ENCODE results near the gene VTI1A. TPM values are rescaled to one million over a fixed set of nuclear protein-coding genes. Genes with fewer than 3 reads are reported as not detected.

Gene VTI1A
- total and polyA plus RNA-seq, 2 of the 4 experiments (the other 2 are of a cell fraction) = 9.7 to 24.9 TPM

- Histone ChIP-seq H2AK9ac (replicated peaks; ENCODE audit: low read depth, low read length, poor library complexity) (no peak overlapping the region), H3K4me3 (ENCODE audit: insufficient read depth, low read depth, low read length) (no peak overlapping the region), H2BK15ac (ENCODE audit: low read depth, low read length) (no peak overlapping the region), H3K4me2 (ENCODE audit: low read depth, low read length) (no peak overlapping the region), H2BK20ac (ENCODE audit: low read depth, low read length) (no peak overlapping the region), H2BK120ac (ENCODE audit: low read depth, low read length) (no peak overlapping the region), H3K4me1 (ENCODE audit: control insufficient read depth, insufficient read depth, low read length) (peaks cover 6% of the 10 kb centered on the region), H3K14ac (replicated peaks; ENCODE audit: low read depth, low read length) (no peak overlapping the region), H3K56ac (ENCODE audit: extremely low read depth, insufficient read depth, low read length) (no peak overlapping the region), H3K27ac (ENCODE audit: insufficient read depth, low read length) (no peak overlapping the region), H3K18ac (ENCODE audit: low read depth, low read length) (no peak overlapping the region), H3K36me3 (ENCODE audit: control insufficient read depth, insufficient read depth, low read length) (no peaks in the 10 kb centered on the region), H2AFZ (replicated peaks; ENCODE audit: low read length, poor library complexity) (no peak overlapping the region), H3K9ac (ENCODE audit: low read depth, low read length) (no peak overlapping the region), H3K9me3 (ENCODE audit: control insufficient read depth, insufficient read depth, low read length) (no peaks in the 10 kb centered on the region), H3K79me1 (ENCODE audit: low read depth in 1 of 2, low read length in 2 of 2) (no peaks in the 10 kb centered on the region), H3K27me3 (ENCODE audit: control insufficient read depth, insufficient read depth, low read length) (no peaks in the 10 kb centered on the region), H2AK5ac (ENCODE audit: low read depth, low read length) (no peak overlapping the region), H4K91ac (ENCODE audit: insufficient read depth, low read depth, low read length) (no peak overlapping the region), H2BK5ac (ENCODE audit: low read depth, low read length, poor library complexity, severe bottlenecking) (no peak overlapping the region), H4K8ac (ENCODE audit: low read depth in 2 of 2, low read length in 2 of 2) (no peak overlapping the region), H3K9me1 (ENCODE audit: insufficient read depth, low read length) (peaks cover 2% of the 10 kb centered on the region; the same call in 1 of the 2 replicates), H3K23ac (ENCODE audit: low read depth, low read length) (no peak overlapping the region), H4K20me1 (ENCODE audit: insufficient read depth, low read length) (no peaks in the 10 kb centered on the region), H3K4ac (ENCODE audit: low read depth, low read length) (no peak overlapping the region), H4K5ac (ENCODE audit: low read depth, low read length) (no peak overlapping the region)
- TF ChIP-seq POLR2A (IDR thresholded peaks at IDR 0.05; ENCODE audit: low read depth, low read length) = no peak
- TF ChIP-seq MAZ (IDR thresholded peaks at IDR 0.05; ENCODE audit: borderline replicate concordance, low read depth, low read length) = no peak
- TF ChIP-seq CTCF (conservative IDR thresholded peaks at IDR 0.05; ENCODE audit: low read depth, low read length) = no peak
- no peak for TF ChIP-seq BHLHE40 (IDR thresholded peaks at IDR 0.05; ENCODE audit: low read depth, low read length)
- TF ChIP-seq USF2 (IDR thresholded peaks at IDR 0.05; ENCODE audit: low read depth, low read length) = no peak
- no peak for TF ChIP-seq CEBPB (IDR thresholded peaks at IDR 0.05; ENCODE audit: low read depth, low read length)
- TF ChIP-seq ELK1 (IDR thresholded peaks at IDR 0.05; ENCODE audit: borderline replicate concordance, low read depth, low read length) = no peak
- TF ChIP-seq CHD1 (IDR thresholded peaks at IDR 0.05; ENCODE audit: low read depth, low read length) = no peak
- TF ChIP-seq RFX5 (IDR thresholded peaks at IDR 0.05; ENCODE audit: low read depth, low read length) = no peak
- TF ChIP-seq FOS (IDR thresholded peaks at IDR 0.05; ENCODE audit: low read depth, low read length) = no peak
- no peak for TF ChIP-seq MXI1 (IDR thresholded peaks at IDR 0.05; ENCODE audit: borderline replicate concordance, low read depth, low read length)
- no peak for TF ChIP-seq RAD21 (IDR thresholded peaks at IDR 0.05; ENCODE audit: low read length)
- TF ChIP-seq MAFK (IDR thresholded peaks at IDR 0.05; ENCODE audit: low read depth, low read length) = no peak
- TF ChIP-seq NFE2L2 (IDR thresholded peaks at IDR 0.05; ENCODE audit: low read depth, low read length) = no peak
- TF ChIP-seq RCOR1 (IDR thresholded peaks at IDR 0.05; ENCODE audit: insufficient replicate concordance, low read length) = no peak
- no peak for TF ChIP-seq SMC3 (IDR thresholded peaks at IDR 0.05; ENCODE audit: low read depth, low read length)
- CTCF ChIA-PET = no interaction called here
- POLR2A ChIA-PET (ENCODE audit: unreplicated experiment) = no interaction called here
- intact Hi-C loops (cut with micrococcal nuclease) (no loop called here), in situ Hi-C loops (cut with MboI; ENCODE audit: low sequenced_read_pairs) (no loop called here), dilution Hi-C loops (cut with HindIII; ENCODE audit: low sequenced_read_pairs, unreplicated experiment) (no loop called here)
- 100% methylated on average over 2 of the region's 7 CpGs; no CpG with 5 or more reads in 1 of the 2 experiments for WGBS, 2 experiments (ENCODE audit: extremely low coverage in 2 of 2, insufficient read length in 1 of 2)
- ATAC-seq (ENCODE audit: low read depth) (no peak), DNase-seq (no peak)
- no TSS peak for BruUV-seq (replicated peaks)
These were observed 309.2 kb downstream of the VTI1A start for GRCh38 chr10:112756235-112756527.

Measured in IMR-90 (cell line).